B cell (primary cell): ENCODE results near the gene SRSF2. TPM values are rescaled to one million over a fixed set of nuclear protein-coding genes. Genes with fewer than 3 reads are reported as not detected.

Experiments
- ATAC-seq: fragments of 200-7000 bp; cut with Tn5 transposase; one replicate; pipeline ENCODE4 v1.10.0; 2021; ENCODE audit warnings: low read depth, mild to moderate bottlenecking, moderate number of reproducible peaks, moderate library complexity
- CTCF ChIA-PET: fragments of 350-600 bp; sonication (Branson Sonifier 250); formaldehyde crosslinking; loops from one replicate; lab custom pipeline; 2021; ENCODE audit warnings: antibody characterized with exemption, inconsistent platforms; lab: Charles Lee
- POLR2A ChIA-PET: fragments of 350-600 bp; sonication (Branson Sonifier 250); formaldehyde crosslinking; loops from one replicate; lab custom pipeline; 2021; ENCODE audit warnings: antibody characterized with exemption; lab: Charles Lee
- DNase-seq: peaks from one replicate; pipeline ENCODE4 v3.0.0; 2013
- H2AFZ ChIP-seq: 2 replicates; pipeline ENCODE4 v1.6.1; 2012; ENCODE audit warnings: mild to moderate bottlenecking, low read depth, low read length; ENCODE audit not compliant: insufficient read depth, poor library complexity, severe bottlenecking
- H3K27ac ChIP-seq, 2 donors: 1 replicate in 1 of 2; 2 replicates in 1 of 2; pipeline ENCODE4 v1.5.1; 2012 to 2013; ENCODE audit warnings: low read length in 2 of 2, mild to moderate bottlenecking in 2 of 2, moderate library complexity in 1 of 2
- H3K27me3 ChIP-seq, 4 experiments: fragments of 200-600 bp in 1 of 4; sonication (generic) in 1 of 4; replicated peaks in 1 of 4; 1 replicate in 2 of 4; 2 replicates in 2 of 4; pipeline versions ENCODE4 v1.6.1 to v1.7.0; 2013 to 2016; ENCODE audit warnings: low read length in 3 of 4, mild to moderate bottlenecking in 2 of 4, mixed read lengths in 1 of 4, moderate library complexity in 1 of 4; ENCODE audit not compliant: insufficient read depth in 4 of 4, control insufficient read depth in 3 of 4; ENCODE audit errors: control extremely low read depth in 1 of 4
- H3K36me3 ChIP-seq, 2 experiments: replicated peaks in 1 of 2; 1 replicate in 1 of 2; 2 replicates in 1 of 2; pipeline versions ENCODE4 v1.6.1 to v1.7.1; 2013; ENCODE audit warnings: low read length in 1 of 2; ENCODE audit not compliant: insufficient read depth in 2 of 2, control insufficient read depth in 1 of 2; ENCODE audit errors: control extremely low read depth in 1 of 2, extremely low read depth in 1 of 2
- H3K4me1 ChIP-seq, 2 donors: fragments of 200-600 bp in 1 of 2; sonication (generic) in 1 of 2; 1 replicate in 1 of 2; 2 replicates in 1 of 2; pipeline versions ENCODE4 v1.5.1 to v1.6.1; 2013 to 2017; ENCODE audit warnings: low read length in 2 of 2; ENCODE audit not compliant: control insufficient read depth in 2 of 2, insufficient read depth in 2 of 2
- H3K4me2 ChIP-seq: replicated peaks from 2 replicates; pipeline ENCODE3; 2012; ENCODE audit warnings: mild to moderate bottlenecking, low read depth, low read length; ENCODE audit not compliant: poor library complexity, severe bottlenecking
- H3K4me3 ChIP-seq, 5 experiments: fragments of 200-600 bp in 1 of 5; sonication (generic) in 1 of 5; 1 replicate in 3 of 5; 2 replicates in 2 of 5; pipeline versions ENCODE4 v1.5.1 to v1.7.0; 2011 to 2016; ENCODE audit warnings: low read length in 4 of 5, mild to moderate bottlenecking in 4 of 5, low read depth in 2 of 5, control low read depth in 1 of 5, moderate library complexity in 1 of 5; ENCODE audit not compliant: insufficient read depth in 1 of 5; ENCODE audit errors: control extremely low read depth in 1 of 5, extremely low read depth in 1 of 5
- H3K79me2 ChIP-seq: fragments of 200-600 bp; sonication (generic); one replicate; pipeline ENCODE4 v1.6.0; 2016; ENCODE audit warnings: low read length; ENCODE audit not compliant: control insufficient read depth, insufficient read depth
- H3K9ac ChIP-seq: fragments of 200-600 bp; sonication (generic); 2 replicates; pipeline ENCODE4 v1.6.1; 2017; ENCODE audit warnings: mild to moderate bottlenecking, low read length, moderate library complexity
- H3K9me3 ChIP-seq, 3 donors: one replicate each; pipeline versions ENCODE4 v1.6.1 to v1.7.1; 2013; ENCODE audit warnings: low read length in 2 of 3; ENCODE audit not compliant: control insufficient read depth in 2 of 3, insufficient read depth in 1 of 3; ENCODE audit errors: control extremely low read depth in 1 of 3
- H4K20me1 ChIP-seq: 2 replicates; pipeline ENCODE4 v1.6.0; 2012; ENCODE audit warnings: mild to moderate bottlenecking, low read length; ENCODE audit not compliant: insufficient read depth, control insufficient read depth, poor library complexity, severe bottlenecking
- H3K27ac Mint-ChIP-seq: one replicate; pipeline ENCODE4 v1.8.0; 2021; ENCODE audit warnings: mixed read lengths
- H3K27me3 Mint-ChIP-seq: one replicate; pipeline ENCODE4 v1.8.0; 2021; ENCODE audit warnings: mixed read lengths
- H3K4me1 Mint-ChIP-seq: one replicate; pipeline ENCODE4 v1.8.0; 2021; ENCODE audit warnings: mixed read lengths
- H3K4me3 Mint-ChIP-seq: one replicate; pipeline ENCODE4 v1.8.0; 2021; ENCODE audit warnings: mixed read lengths
- H3K9me3 Mint-ChIP-seq: one replicate; pipeline ENCODE4 v1.8.0; 2022; ENCODE audit warnings: mixed read lengths; ENCODE audit not compliant: insufficient read depth
- CTCF ChIP-seq: fragments of 200-600 bp; IDR thresholded peaks from one replicate; pipeline ENCODE4 v1.8.0; 2022; ENCODE audit warnings: antibody characterized with exemption, mild to moderate bottlenecking
- EZH2 ChIP-seq: IDR thresholded peaks from 2 replicates; pipeline ENCODE4 v1.6.1; 2012; ENCODE audit warnings: borderline replicate concordance, low read depth, mild to moderate bottlenecking, moderate library complexity, low read length; ENCODE audit not compliant: insufficient read depth, poor library complexity, severe bottlenecking
- WGBS: methylation state at CpG from one replicate; pipeline ENCODE4 v1.1.5; 2013; ENCODE audit warnings: missing lambda C conversion rate; ENCODE audit not compliant: insufficient coverage; 5-methylcytosine and 5-hydroxymethylcytosine counted together
- intact Hi-C: fragments of 100-400 bp; cut with micrococcal nuclease; formaldehyde crosslinking; loops from one replicate; pipeline ENCODE4 v1.10.0; 2022
- polyA plus RNA-seq: library from polyadenylated mRNA; depleted of rRNA; stranded (reverse); fragments of >200 nt; gene quantifications from 2 replicates; pipeline ENCODE4 v1.2.3, GENCODE V29; 2012
- total RNA-seq, 2 donors: library from RNA; stranded (reverse); fragments of 120-200 nt in 1 of 2; gene quantifications; 1 replicate in 1 of 2; 2 replicates in 1 of 2; pipeline versions ENCODE4 v1.2.3 to v1.2.4, GENCODE V29; 2013 to 2022

The SRSF2 gene
- total and polyA plus RNA-seq, 2 donors (not counting 1 experiment from before 2014, with no cell fraction given) = 362 to 764 TPM

DNA sequence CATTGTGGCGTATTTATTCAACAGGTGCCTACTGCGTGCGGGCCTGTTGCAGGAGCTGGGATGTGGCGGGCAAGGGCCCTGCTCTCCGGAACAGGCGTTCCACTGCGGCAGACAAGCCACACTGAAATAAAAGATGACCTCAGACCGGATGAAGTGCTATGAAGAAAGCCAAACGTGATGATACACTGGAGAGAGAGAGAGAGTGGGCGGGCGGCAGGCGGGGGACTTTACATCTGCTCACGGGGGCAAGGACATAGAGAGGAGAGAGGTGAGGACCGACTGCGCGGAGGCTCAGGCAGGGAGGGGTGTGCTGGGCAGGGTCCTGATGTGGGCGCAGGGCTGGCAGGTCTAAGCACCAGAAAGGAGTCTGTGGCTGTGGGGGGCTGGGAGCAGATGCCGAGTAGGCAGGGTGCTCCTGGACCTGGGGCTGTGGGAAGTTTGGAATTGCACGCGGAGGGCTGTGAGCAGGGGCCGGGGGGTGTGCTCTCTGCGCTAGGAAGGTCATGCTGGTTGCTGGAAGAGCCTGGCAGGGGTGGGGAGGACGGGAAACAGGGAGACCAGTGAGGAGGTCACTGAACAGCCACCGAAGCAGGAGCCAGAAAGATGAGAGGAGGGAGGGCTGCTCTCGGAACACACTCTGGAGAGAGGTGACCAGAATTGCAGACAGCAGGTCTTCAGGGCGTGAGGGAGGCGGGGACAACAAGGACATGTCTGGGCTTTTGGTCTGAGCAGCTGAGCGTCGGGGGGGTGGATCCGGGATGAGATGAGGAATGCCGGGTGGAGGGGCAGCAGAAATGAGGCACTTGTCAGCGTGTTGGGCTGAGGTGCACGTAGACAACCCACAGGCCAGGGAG lies 36.3 kb downstream of the SRSF2 start:
- intact Hi-C loops = no loop called here
- H3K4me1 ChIP-seq = peaks cover 7 to 12% of the 10 kb centered on the region in 2 donors
- no peak overlapping the region for H2AFZ ChIP-seq
- Mint-ChIP-seq H3K9me3 (no peaks in the 10 kb centered on the region), H3K27ac (no peak overlapping the region), H3K4me1 (peaks cover 10% of the 10 kb centered on the region), H3K27me3 (peaks cover 3% of the 10 kb centered on the region), H3K4me3 (no peak overlapping the region)
- peaks cover 0 to 5% (median 0%) of the 10 kb centered on the region in 4 experiments for H3K27me3 ChIP-seq
- 90% methylated on average over 32 of the region's 33 CpGs for WGBS
- no peak for DNase-seq
- no peak overlapping the region for H3K4me2 ChIP-seq
- H3K9ac ChIP-seq = no peak overlapping the region
- H3K27ac ChIP-seq = no peak overlapping the region
- no peaks in the 10 kb centered on the region for H3K36me3 ChIP-seq
- ATAC-seq = no peak
- no peaks in the 10 kb centered on the region for H3K9me3 ChIP-seq
- TF ChIP-seq CTCF = no peak
- no peak for TF ChIP-seq EZH2
- POLR2A ChIA-PET = no interaction called here
- peaks cover 22% of the 10 kb centered on the region for H3K79me2 ChIP-seq
- H4K20me1 ChIP-seq = no peaks in the 10 kb centered on the region
- CTCF ChIA-PET = interaction anchor here (5.5 kb wide), 1 partner anchor 14 kb away, joined by 25 read pairs; no protein-coding TSS in a partner anchor
- no peak overlapping the region for H3K4me3 ChIP-seq

DNA sequence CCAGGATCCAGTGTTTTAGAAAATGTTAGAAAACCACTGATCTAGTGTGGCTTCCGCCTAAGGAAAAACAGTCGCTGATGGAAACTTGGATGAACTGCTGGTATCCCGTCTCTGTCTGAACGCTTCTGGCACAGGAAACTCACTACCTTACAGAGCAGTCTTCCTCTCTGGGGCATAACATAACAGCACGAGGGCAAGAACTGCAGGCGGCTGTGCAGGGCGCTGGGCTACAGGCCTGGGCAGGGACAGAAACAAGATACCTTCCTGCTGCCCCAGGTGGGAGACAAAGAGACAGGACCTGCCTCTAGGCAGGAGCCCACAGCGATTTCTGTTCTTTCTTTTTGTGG lies 36.9 kb downstream of the SRSF2 start:
- no peak for DNase-seq
- Mint-ChIP-seq H3K27me3 (peaks cover 3% of the 10 kb centered on the region), H3K27ac (no peak overlapping the region), H3K4me3 (no peak overlapping the region), H3K4me1 (peaks cover 12% of the 10 kb centered on the region), H3K9me3 (no peaks in the 10 kb centered on the region)
- intact Hi-C loops = no loop called here
- Histone ChIP-seq H3K4me2 (no peak overlapping the region), H3K27me3 (peaks cover 0 to 9% (median 0%) of the 10 kb centered on the region in 4 experiments), H4K20me1 (no peaks in the 10 kb centered on the region), H3K36me3 (no peaks in the 10 kb centered on the region), H3K9me3 (no peaks in the 10 kb centered on the region), H3K4me1 (peaks cover 7 to 12% of the 10 kb centered on the region in 2 donors), H3K9ac (no peak overlapping the region), H3K27ac (no peak overlapping the region), H3K4me3 (no peak overlapping the region), H2AFZ (no peak overlapping the region), H3K79me2 (peaks cover 17% of the 10 kb centered on the region)
- ChIA-PET CTCF (interaction anchor here (5.5 kb wide), 1 partner anchor 15 kb away, joined by 25 read pairs; no protein-coding TSS in a partner anchor), POLR2A (no interaction called here)
- TF ChIP-seq EZH2 = no peak
- no peak for TF ChIP-seq CTCF
- ATAC-seq = no peak
- 84% methylated on average over 8 of the region's 8 CpGs for WGBS
